Tibial nerve (tissue), 4 donors: ENCODE data around the gene TFEC.

ENCODE experiments used
- CTCF ChIP-seq, 5 experiments: fragments of 200-600 bp in 3 of 5; fragments of 450-650 bp in 2 of 5; sonication (generic) in 3 of 5; IDR thresholded peaks; one replicate each; pipeline ENCODE4 v1.5.1; 2016 to 2019; ENCODE audit warnings: antibody characterized with exemption in 5 of 5, mild to moderate bottlenecking in 3 of 5, moderate library complexity in 2 of 5
- EP300 ChIP-seq, 2 donors: sonication (generic); formaldehyde crosslinking; IDR thresholded peaks; one replicate each; pipeline ENCODE4 v1.6.1; 2017; ENCODE audit warnings: antibody characterized with exemption in 2 of 2, mild to moderate bottlenecking in 1 of 2
- POLR2A ChIP-seq, 2 donors: fragments of 450-650 bp; IDR thresholded peaks; one replicate each; pipeline ENCODE4 v1.6.1; 2017; ENCODE audit warnings: antibody characterized with exemption in 2 of 2, mild to moderate bottlenecking in 2 of 2, moderate library complexity in 2 of 2

DNA sequence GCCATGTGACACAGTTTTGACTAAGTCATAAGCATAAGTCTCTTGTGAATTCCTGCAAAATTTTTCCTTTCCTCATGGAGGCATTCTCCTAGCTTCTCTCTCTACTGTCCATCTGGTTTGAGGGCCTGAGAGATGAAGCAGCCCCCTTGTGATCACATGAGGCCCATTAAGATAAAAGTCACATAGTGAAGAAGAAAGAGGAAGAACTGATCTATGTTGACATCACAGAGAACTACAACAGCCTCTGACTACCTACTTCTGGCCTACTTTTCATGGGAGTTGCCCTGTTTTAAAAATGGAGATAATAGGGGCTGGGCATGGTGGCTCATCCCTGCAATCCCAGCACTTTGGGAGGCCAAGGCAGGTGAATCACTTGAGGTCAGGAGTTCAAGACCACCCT lies 50.4 kb downstream of the TFEC start:
- no peak for TF ChIP-seq CTCF (IDR thresholded peaks at IDR 0.05)
- no peak for TF ChIP-seq POLR2A (IDR thresholded peaks at IDR 0.05)
- no peak for TF ChIP-seq EP300 (IDR thresholded peaks at IDR 0.05)
